Measurements from ENCODE around the gene VEZF1.

GRCh38 chr17:57930239-57930638 is 57.8 kb downstream of the VEZF1 start:
- TF ChIP-seq CTCF (conservative IDR thresholded peaks at IDR 0.05; ENCODE audit: low read depth in 2 of 2) (no peak), REST (IDR thresholded peaks at IDR 0.05; ENCODE audit: unreplicated experiment) (no peak), POLR2AphosphoS5 (IDR thresholded peaks at IDR 0.05; ENCODE audit: low read depth) (no peak), NANOG (IDR thresholded peaks at IDR 0.05; ENCODE audit: borderline replicate concordance) (no peak)

Data from GM23338 (cell line).